ENCODE results near the gene UBA1. TPM values are rescaled to one million over a fixed set of nuclear protein-coding genes. Genes with fewer than 3 reads are reported as not detected.

The UBA1 gene
- total RNA-seq (2014; rRNA removed; shearing (Covaris generic)): 169 and 174 TPM in 2 replicates

GRCh38 chrX:47193475-47194193 is at the start of gene UBA1:
UBA1 (plus strand) TSS chrX:47193829; CDS start chrX:47198803, 4,974 bp downstream.
- peak; percentile 92 for DNase-seq (ENCODE audit: low spot score)

GRCh38 chrX:47143894-47144625 is 49.6 kb upstream of the UBA1 start:
- peak; percentile 17 for DNase-seq (ENCODE audit: low spot score)

GRCh38 chrX:47144626-47145394 is 48.8 kb upstream of the UBA1 start, which contains the start of the genes NDUFB11 and RBM10:
NDUFB11 (minus strand) TSS chrX:47144702; CDS start chrX:47144679, 23 bp downstream.
RBM10 (plus strand) TSS chrX:47145221; CDS start chrX:47147482, 2,261 bp downstream.
- DNase-seq (ENCODE audit: low spot score): peak; percentile 92

- no peak for DNase-seq (ENCODE audit: low spot score)
These were observed 48.1 kb upstream of the UBA1 start for GRCh38 chrX:47145395-47146120.

GRCh38 chrX:47146121-47146935 is 47.3 kb upstream of the UBA1 start:
- no peak for DNase-seq (ENCODE audit: low spot score)

GRCh38 chrX:47146936-47147859 is 46.4 kb upstream of the UBA1 start:
- DNase-seq (ENCODE audit: low spot score): no peak

- no peak for DNase-seq (ENCODE audit: low spot score)
These were observed 44.7 kb upstream of the UBA1 start for GRCh38 chrX:47148946-47149345.

- no peak for DNase-seq (ENCODE audit: low spot score)
These were observed 42.2 kb upstream of the UBA1 start for GRCh38 chrX:47151435-47151834.

- DNase-seq (ENCODE audit: low spot score): no peak
These were observed 36.8 kb upstream of the UBA1 start for GRCh38 chrX:47156611-47157520.

- DNase-seq (ENCODE audit: low spot score): no peak
These were observed 35.5 kb upstream of the UBA1 start for GRCh38 chrX:47158131-47158530.

- no peak for DNase-seq (ENCODE audit: low spot score)
These were observed 34.8 kb upstream of the UBA1 start for GRCh38 chrX:47158781-47159180.

GRCh38 chrX:47160781-47161180 is 32.8 kb upstream of the UBA1 start:
- DNase-seq (ENCODE audit: low spot score): no peak

GRCh38 chrX:47162927-47163583 is 30.6 kb upstream of the UBA1 start:
- no peak for DNase-seq (ENCODE audit: low spot score)

- DNase-seq (ENCODE audit: low spot score): no peak
These were observed 29.2 kb upstream of the UBA1 start for GRCh38 chrX:47164420-47164819.

GRCh38 chrX:47166126-47166525 is 27.5 kb upstream of the UBA1 start:
- no peak for DNase-seq (ENCODE audit: low spot score)

GRCh38 chrX:47168495-47169073 is 25.0 kb upstream of the UBA1 start:
- no peak for DNase-seq (ENCODE audit: low spot score)

GRCh38 chrX:47169273-47169672 is 24.4 kb upstream of the UBA1 start:
- DNase-seq (ENCODE audit: low spot score): no peak

All from A172 (cell line).